ENCODE data around the gene TBKBP1. TPM values are rescaled to one million over a fixed set of nuclear protein-coding genes. Genes with fewer than 3 reads are reported as not detected.

The TBKBP1 gene
- total and polyA plus RNA-seq, 2 donors (not counting 3 experiments of a cell fraction or from before 2014, with no cell fraction given): 7.0 to 11.7 TPM

GRCh38 chr17:47741793-47742145 is 47.8 kb downstream of the TBKBP1 start:
- no peaks in the 10 kb centered on the region for H3K4me1 ChIP-seq (ENCODE audit: control insufficient read depth, extremely low read depth, insufficient read depth, low read length)
- no peaks in the 10 kb centered on the region for H3K79me2 ChIP-seq (ENCODE audit: control insufficient read depth, insufficient read depth, low read length)
- DNase-seq (ENCODE audit: low read depth, low spot score) (no peak), FAIRE-seq (no peak)
- no peaks in the 10 kb centered on the region for H3K9me3 ChIP-seq (replicated peaks; ENCODE audit: control insufficient read depth, insufficient read depth, low read length)
- no peaks in the 10 kb centered on the region for H3K36me3 ChIP-seq (ENCODE audit: control insufficient read depth in 2 of 2, extremely low read depth in 1 of 2, insufficient read depth in 2 of 2, low read length in 2 of 2)
- CTCF ChIA-PET: interaction anchor here (1.0 to 1.4 kb wide), 2 partner anchors 44 to 78 kb away, joined by 6 to 8 read pairs; no protein-coding TSS in a partner anchor
- dilution Hi-C loops (cut with MboI; ENCODE audit: extremely low pct_ligation_motif_present, low sequenced_read_pairs) (no loop called here), intact Hi-C loops (cut with micrococcal nuclease) (loop anchor here (1.0 kb wide), 1 partner anchor 42 kb away; no protein-coding TSS in a partner anchor)
- H2AFZ ChIP-seq (ENCODE audit: low read depth, low read length): no peak overlapping the region
- BruUV-seq (replicated peaks): no TSS peak
- H4K20me1 ChIP-seq (replicated peaks; ENCODE audit: control insufficient read depth, extremely low read depth, insufficient read depth, low read length): no peaks in the 10 kb centered on the region
- no peak overlapping the region for H3K9ac ChIP-seq (replicated peaks; ENCODE audit: extremely low read depth, insufficient read depth, low read length)
- H3K4me3 ChIP-seq (replicated peaks in 1 of 3; ENCODE audit: insufficient read depth in 1 of 3, low read depth in 1 of 3, low read length in 3 of 3): no peak overlapping the region
- POLR2A ChIA-PET: interaction anchor here (0.7 kb wide), 1 partner anchor 31 kb away, joined by 6 read pairs; no protein-coding TSS in a partner anchor
- H3K27me3 ChIP-seq (ENCODE audit: control insufficient read depth in 2 of 2, insufficient read depth in 2 of 2, low read length in 2 of 2): peaks cover 0 to 7% of the 10 kb centered on the region in 2 experiments
- no peak for TF ChIP-seq GATA2 (IDR thresholded peaks at IDR 0.05; ENCODE audit: insufficient read depth, insufficient read length, low read depth, low read length)
- no peak overlapping the region for H3K27ac ChIP-seq (ENCODE audit: insufficient read depth, low read depth, low read length)
- no peak overlapping the region for H3K4me2 ChIP-seq (ENCODE audit: insufficient read depth, low read length)
- no peaks in the 10 kb centered on the region for H3K9me1 ChIP-seq (replicated peaks; ENCODE audit: control insufficient read depth, extremely low read depth, insufficient read depth, low read length)

GRCh38 chr17:47742319-47743181 is 48.6 kb downstream of the TBKBP1 start:
- no peaks in the 10 kb centered on the region for H3K9me1 ChIP-seq (replicated peaks; ENCODE audit: control insufficient read depth, extremely low read depth, insufficient read depth, low read length)
- H3K27me3 ChIP-seq (ENCODE audit: control insufficient read depth in 2 of 2, insufficient read depth in 2 of 2, low read length in 2 of 2): peaks cover 0 to 7% of the 10 kb centered on the region in 2 experiments
- intact Hi-C loops (cut with micrococcal nuclease): loop anchor here (1.0 kb wide), 1 partner anchor 43 kb away; no protein-coding TSS in a partner anchor
- BruUV-seq (replicated peaks): no TSS peak
- FAIRE-seq (no peak), DNase-seq (ENCODE audit: low read depth, low spot score) (no peak)
- no peak overlapping the region for H3K4me3 ChIP-seq (replicated peaks in 1 of 3; ENCODE audit: insufficient read depth in 1 of 3, low read depth in 1 of 3, low read length in 3 of 3)
- no peaks in the 10 kb centered on the region for H3K36me3 ChIP-seq (ENCODE audit: control insufficient read depth in 2 of 2, extremely low read depth in 1 of 2, insufficient read depth in 2 of 2, low read length in 2 of 2)
- H3K27ac ChIP-seq (ENCODE audit: insufficient read depth, low read depth, low read length): no peak overlapping the region
- dilution Hi-C loops (cut with MboI; ENCODE audit: extremely low pct_ligation_motif_present, low sequenced_read_pairs): no loop called here
- TF ChIP-seq MYC (IDR thresholded peaks at IDR 0.05; ENCODE audit: low read depth, low read length) (no peak), CTCF (IDR thresholded peaks at IDR 0.05; ENCODE audit: extremely low read depth in 1 of 2, insufficient read depth in 1 of 2, low read depth in 1 of 2, low read length in 2 of 2) (peak; percentile 35 to 61), POLR2A (IDR thresholded peaks at IDR 0.05; ENCODE audit: low read depth, low read length) (no peak), FOS (IDR thresholded peaks at IDR 0.05; ENCODE audit: borderline replicate concordance, insufficient read depth, low read length) (no peak)
- TF ChIP-seq, protein P1, sequence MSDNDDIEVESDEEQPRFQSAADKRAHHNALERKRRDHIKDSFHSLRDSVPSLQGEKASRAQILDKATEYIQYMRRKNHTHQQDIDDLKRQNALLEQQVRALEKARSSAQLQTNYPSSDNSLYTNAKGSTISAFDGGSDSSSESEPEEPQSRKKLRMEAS (IDR thresholded peaks at IDR 0.05; ENCODE audit: insufficient read depth, insufficient read length): no peak
- H3K9ac ChIP-seq (replicated peaks; ENCODE audit: extremely low read depth, insufficient read depth, low read length): no peak overlapping the region
- CTCF ChIA-PET: interaction anchor here (1.0 to 1.4 kb wide), 2 partner anchors 45 to 79 kb away, joined by 6 to 8 read pairs; no protein-coding TSS in a partner anchor
- H3K4me1 ChIP-seq (ENCODE audit: control insufficient read depth, extremely low read depth, insufficient read depth, low read length): no peaks in the 10 kb centered on the region
- POLR2A ChIA-PET: interaction anchor here (0.7 kb wide), 1 partner anchor 30 kb away, joined by 6 read pairs; no protein-coding TSS in a partner anchor
- no peaks in the 10 kb centered on the region for H3K79me2 ChIP-seq (ENCODE audit: control insufficient read depth, insufficient read depth, low read length)
- H4K20me1 ChIP-seq (replicated peaks; ENCODE audit: control insufficient read depth, extremely low read depth, insufficient read depth, low read length): no peaks in the 10 kb centered on the region
- no peak overlapping the region for H2AFZ ChIP-seq (ENCODE audit: low read depth, low read length)
- H3K4me2 ChIP-seq (ENCODE audit: insufficient read depth, low read length): no peak overlapping the region
- no peaks in the 10 kb centered on the region for H3K9me3 ChIP-seq (replicated peaks; ENCODE audit: control insufficient read depth, insufficient read depth, low read length)
